Measurements from ENCODE around the gene ASB11.
"Not testable (repeated sequence)": the region's sequence is repeated elsewhere in the genome, so short reads cannot be mapped to it uniquely, and the experiment has no call there.

ASB11 gene

DNA sequence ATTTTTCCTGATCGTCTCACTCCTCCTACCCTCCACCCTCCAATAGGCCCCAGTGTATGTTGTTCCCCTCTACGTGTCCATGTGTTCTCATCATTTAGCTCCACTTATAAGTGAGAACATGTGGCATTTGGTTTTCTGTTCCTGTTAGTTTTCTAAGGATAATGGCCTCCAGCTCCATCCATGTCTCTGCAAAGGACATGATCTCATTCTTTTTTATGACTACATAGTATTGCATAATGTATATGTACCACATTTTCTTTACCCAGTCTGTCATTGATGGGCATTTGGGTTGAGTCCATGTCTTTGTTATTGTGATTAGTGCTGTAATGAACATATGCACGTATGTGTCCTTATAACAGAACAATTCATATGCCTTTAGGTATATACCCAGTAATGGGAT, 9.5 kb downstream of the ASB11 start:
- not testable (repeated sequence) for DNase-seq (ENCODE audit: low read depth in 1 of 2, low spot score in 1 of 2)

GRCh38 chrX:15301924-15302323, 13.5 kb downstream of the ASB11 start:
- DNase-seq (ENCODE audit: low read depth in 1 of 2, low spot score in 1 of 2), result no peak

GRCh38 chrX:15299941-15300851, 15.2 kb downstream of the ASB11 start:
- no peak for DNase-seq (ENCODE audit: low read depth in 1 of 2, low spot score in 1 of 2)

- no peak for DNase-seq (ENCODE audit: low read depth in 1 of 2, low spot score in 1 of 2)
Observed at GRCh38 chrX:15298780-15299179, 16.7 kb downstream of the ASB11 start.

- DNase-seq (ENCODE audit: low read depth in 1 of 2, low spot score in 1 of 2), result no peak
Observed at GRCh38 chrX:15298201-15298600, 17.2 kb downstream of the ASB11 start.

DNA sequence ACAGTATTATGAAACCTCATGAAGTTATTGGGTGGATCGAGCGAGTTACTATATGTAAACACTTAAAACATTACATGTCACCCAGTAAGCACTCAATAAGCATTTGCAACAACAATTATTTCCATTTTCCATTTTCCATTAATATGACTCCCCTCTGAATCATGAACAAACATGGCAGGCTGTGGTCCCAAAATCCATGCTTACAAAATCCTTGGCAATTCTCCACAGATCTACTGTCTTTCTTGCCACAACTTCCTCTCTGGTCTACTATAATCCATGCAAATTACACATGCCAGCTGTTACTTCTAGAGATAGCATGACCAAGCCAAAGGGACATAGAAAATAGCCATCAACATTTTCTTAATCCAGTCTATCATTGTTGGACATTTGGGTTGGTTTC, 22.0 kb downstream of the ASB11 start:
- DNase-seq (ENCODE audit: low read depth in 1 of 2, low spot score in 1 of 2), result no peak

DNA sequence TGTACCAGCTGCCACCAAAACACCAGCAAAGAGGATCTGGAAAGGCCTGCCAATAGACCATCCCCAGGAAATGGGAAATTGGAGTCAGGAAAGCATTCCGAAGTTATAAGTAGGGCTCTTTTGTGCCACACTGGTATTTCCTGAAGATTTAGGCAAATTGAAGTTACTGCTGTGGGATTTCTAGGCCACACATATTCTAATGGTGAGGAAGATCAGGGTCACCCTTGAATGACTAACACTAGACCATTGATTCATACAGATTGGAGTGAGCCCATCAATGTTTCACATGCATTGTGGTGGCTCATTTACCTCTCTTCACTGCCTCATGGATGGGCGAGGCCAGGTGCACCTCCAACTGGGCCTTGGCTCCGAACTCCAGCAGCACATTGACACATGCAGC, 22.6 kb downstream of the ASB11 start:
- no peak for DNase-seq (ENCODE audit: low read depth in 1 of 2, low spot score in 1 of 2)

GRCh38 chrX:15277604-15278003, 37.8 kb downstream of the ASB11 start:
- no peak for DNase-seq (ENCODE audit: low read depth in 1 of 2, low spot score in 1 of 2)

GRCh38 chrX:15274946-15275345, 40.5 kb downstream of the ASB11 start:
- DNase-seq (ENCODE audit: low read depth in 1 of 2, low spot score in 1 of 2), result no peak

DNA sequence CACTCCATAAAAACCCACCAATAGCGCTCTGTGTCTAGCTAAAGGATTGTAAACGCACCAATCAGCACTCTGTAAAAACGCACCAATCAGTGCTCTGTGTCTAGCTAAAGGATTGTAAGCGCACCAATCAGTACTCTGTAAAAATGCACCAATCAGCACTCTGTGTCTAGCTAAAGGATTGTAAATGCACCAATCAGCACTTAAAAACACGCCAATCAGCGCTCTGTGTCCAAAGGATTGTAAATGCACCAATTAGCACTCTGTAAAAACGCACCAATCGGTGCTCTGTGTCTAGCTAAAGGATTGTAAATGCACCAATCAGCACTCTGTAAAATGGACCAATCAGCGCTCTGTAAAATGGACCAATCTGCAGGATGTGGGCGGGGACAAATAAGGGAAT, 42.2 kb downstream of the ASB11 start:
- DNase-seq (ENCODE audit: low read depth in 1 of 2, low spot score in 1 of 2), result not testable (repeated sequence)

DNA sequence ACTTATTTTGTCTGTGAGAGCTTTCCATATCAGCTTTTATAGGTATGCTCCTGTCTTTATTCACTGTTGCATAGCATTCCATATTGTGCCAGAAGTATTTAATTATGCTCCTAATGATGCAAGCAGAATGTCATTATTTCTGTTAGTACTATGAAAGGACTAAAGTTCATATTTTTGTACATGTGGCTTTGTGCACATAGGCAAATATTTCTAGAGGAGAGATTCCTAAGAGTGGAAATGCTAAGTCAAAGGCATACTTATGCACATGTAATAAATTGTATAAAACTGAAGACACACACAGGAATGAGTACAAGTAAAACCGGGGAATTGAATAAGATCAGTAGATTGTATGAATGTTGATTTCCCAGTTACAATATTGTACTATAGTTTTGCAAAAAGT, 43.7 kb downstream of the ASB11 start:
- no peak for DNase-seq (ENCODE audit: low read depth in 1 of 2, low spot score in 1 of 2)

DNA sequence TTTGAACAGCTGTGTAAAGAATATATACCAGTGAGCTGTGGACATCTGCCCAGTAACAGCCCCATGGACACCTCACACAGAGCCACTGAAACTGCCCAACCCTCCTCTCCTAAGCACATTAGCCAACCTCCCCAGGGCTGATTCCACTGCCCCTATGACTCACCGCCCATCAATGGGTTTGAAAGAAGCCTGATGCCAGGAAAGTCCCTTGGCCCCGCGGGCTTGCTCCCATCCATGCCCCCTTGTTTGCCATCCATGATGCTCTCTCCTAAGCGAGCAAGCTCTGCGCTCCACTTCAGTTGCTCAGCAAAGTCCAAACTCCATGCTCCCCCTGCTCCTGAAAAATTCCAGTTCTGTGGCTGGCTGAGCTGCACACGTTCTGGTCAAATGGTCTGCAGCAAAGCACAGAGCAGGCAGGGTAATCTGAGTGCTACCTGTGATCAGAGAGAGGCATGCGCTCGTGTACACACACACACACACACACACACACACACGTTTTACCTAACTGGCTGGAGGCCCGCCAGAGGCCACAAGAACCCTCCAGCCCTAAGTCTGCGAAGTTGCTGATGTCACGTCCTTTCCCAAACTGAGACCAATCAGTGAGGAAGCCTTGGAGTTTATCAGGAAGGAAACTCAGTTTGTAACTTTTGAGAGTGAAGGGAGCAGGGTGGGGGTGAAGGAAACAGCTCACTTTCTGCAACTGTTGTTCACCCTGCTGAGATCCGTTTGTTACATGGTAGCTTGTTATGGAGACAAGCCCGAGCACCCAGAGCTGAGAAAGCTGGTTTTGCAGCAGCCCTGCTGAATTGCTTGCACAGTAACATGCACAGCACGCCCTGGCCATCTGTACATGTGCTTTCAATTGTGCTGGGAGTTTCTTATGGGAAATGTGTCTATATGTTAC, 45.6 kb downstream of the ASB11 start, which contains the start of gene ASB9:
Gene ASB9 (minus strand): TSS at position 466 of the 904 bp plus-strand sequence. CDS start 209 bp downstream, at position 257.
- DNase-seq (ENCODE audit: low read depth in 1 of 2, low spot score in 1 of 2), result no peak

DNA sequence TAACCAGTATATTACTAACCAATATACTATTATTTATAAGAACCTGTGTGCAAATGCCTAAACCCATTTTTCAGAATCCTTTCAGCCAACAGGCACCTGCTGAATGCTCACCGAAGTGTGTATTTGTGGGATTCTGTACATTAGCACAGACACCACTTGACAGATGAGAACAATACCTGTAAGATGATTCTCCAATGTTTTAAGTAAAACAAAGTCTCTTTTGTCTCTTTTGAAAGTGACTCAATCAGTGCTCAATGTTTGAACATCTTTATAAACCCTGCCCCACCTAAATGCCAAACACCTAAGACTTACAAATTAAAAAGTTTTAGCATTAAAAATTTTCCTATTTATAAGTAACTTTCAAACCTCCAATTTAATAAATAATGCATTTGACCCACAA, 46.3 kb downstream of the ASB11 start:
- no peak for DNase-seq (ENCODE audit: low read depth in 1 of 2, low spot score in 1 of 2)

- DNase-seq (ENCODE audit: low read depth in 1 of 2, low spot score in 1 of 2), result no peak
Observed at GRCh38 chrX:15254852-15255251, 60.6 kb downstream of the ASB11 start.

- no peak for DNase-seq (ENCODE audit: low read depth in 1 of 2, low spot score in 1 of 2)
Observed at GRCh38 chrX:15245896-15246295, 69.5 kb downstream of the ASB11 start.

GRCh38 chrX:15244421-15244820, 71.0 kb downstream of the ASB11 start:
- DNase-seq (ENCODE audit: low read depth in 1 of 2, low spot score in 1 of 2), result no peak

GRCh38 chrX:15242899-15243555, 72.4 kb downstream of the ASB11 start:
- no peak for DNase-seq (ENCODE audit: low read depth in 1 of 2, low spot score in 1 of 2)

- no peak for DNase-seq (ENCODE audit: low read depth in 1 of 2, low spot score in 1 of 2)
Observed at GRCh38 chrX:15241301-15241700, 74.1 kb downstream of the ASB11 start.

DNA sequence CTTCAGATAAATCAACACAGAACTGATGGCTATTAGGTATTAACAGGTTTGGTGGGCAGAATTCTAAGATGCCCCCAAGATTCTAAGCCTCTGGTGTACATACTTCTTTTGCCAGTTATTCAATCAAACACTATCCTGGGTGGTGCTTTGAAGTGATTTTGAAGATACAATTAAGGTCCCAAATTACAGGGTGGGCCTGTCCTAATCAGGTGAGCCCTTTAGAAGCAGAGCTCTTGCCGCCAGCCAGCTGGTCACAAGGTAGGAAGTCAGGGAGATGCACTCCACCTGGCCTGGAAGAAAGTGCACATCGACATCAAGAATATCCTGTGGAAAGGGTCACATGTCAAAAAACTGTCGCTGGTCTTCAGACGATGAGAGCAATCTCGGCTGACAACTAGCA, 75.0 kb downstream of the ASB11 start:
- no peak for DNase-seq (ENCODE audit: low read depth in 1 of 2, low spot score in 1 of 2)

DNA sequence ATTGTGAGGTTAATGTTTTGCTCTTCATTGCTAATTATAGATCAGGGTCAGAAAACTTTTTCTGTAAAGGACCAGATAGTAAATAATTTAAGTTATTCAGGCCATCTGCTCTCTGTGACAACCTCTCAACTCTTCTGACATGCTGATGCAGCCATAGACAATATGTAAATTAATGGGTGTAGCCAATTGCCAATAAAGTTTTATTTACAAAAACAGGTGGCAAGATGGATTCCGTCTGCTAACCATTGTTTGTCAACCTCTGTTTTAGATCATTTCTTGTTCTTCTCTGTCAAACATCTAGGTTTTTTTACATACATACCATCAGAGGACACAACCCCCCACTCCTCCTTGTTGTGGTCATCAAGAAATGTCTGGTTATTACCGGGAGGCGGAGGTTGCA, 79.3 kb downstream of the ASB11 start:
- no peak for DNase-seq (ENCODE audit: low read depth in 1 of 2, low spot score in 1 of 2)

DNA sequence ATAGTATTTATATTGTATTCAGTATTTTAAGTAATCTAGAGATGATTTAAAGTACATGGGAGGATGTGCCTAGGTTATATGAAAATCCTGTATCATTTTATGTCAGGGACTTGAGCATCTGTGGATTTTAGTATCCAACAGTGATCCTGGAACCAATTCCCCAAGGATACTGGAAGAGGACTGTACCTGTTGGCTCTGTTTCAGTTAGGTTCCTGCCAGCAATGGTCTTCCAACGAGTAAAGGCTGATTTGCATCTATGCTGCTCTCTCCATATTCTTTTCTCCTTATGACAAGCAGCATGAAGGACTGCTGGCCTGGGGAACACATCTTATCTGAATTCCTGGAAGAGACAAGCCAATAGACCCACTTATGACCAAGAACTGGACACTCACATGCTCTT, 80.4 kb downstream of the ASB11 start:
- DNase-seq (ENCODE audit: low read depth in 1 of 2, low spot score in 1 of 2), result no peak
